ENCODE results near the gene CRAMP1.

Gene CRAMP1

DNA sequence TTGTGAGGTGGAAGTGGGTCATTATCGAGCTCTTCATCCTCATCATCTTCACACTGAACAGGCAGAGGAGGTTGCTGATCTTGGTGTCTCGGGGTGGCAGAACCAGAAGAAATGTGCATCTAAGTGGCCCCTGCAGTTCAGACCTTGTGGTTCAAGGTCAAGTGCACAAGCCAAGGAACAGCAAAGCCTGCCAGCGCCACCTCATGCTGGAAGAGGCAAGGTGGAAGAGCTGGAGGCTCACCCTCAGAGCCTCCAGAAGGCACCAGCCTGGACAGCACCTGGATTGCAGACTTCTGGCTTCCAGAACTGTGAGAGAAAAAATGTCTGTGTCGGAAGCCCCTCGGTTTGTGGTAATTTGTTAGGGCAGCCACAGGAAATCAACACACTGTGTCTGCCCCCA is 32.9 kb upstream of the CRAMP1 start:
- H3K4me3 ChIP-seq (ENCODE audit: low read length) = no peak overlapping the region
- no peaks in the 10 kb centered on the region for H3F3A ChIP-seq (ENCODE audit: insufficient read depth, low read length)
- H2AFZ ChIP-seq (ENCODE audit: low read length) = no peak overlapping the region
- no peaks in the 10 kb centered on the region for H3K9me3 ChIP-seq (replicated peaks; ENCODE audit: insufficient read depth, low read length)
- no peaks in the 10 kb centered on the region for H3K27me3 ChIP-seq (replicated peaks; ENCODE audit: insufficient read depth, low read length)
- no peaks in the 10 kb centered on the region for H4K20me1 ChIP-seq (ENCODE audit: insufficient read depth, low read length)
- DNase-seq = no peak
- H3K4me1 ChIP-seq (ENCODE audit: low read length) = no peaks in the 10 kb centered on the region
- no peaks in the 10 kb centered on the region for H3K36me3 ChIP-seq (replicated peaks; ENCODE audit: insufficient read depth, low read length)
- H3K9me2 ChIP-seq (replicated peaks; ENCODE audit: insufficient read depth, low read length) = no peaks in the 10 kb centered on the region
- no peak overlapping the region for H3K27ac ChIP-seq (ENCODE audit: low read length)
- no peak overlapping the region for H3K9ac ChIP-seq (ENCODE audit: low read length)
- H3K4me2 ChIP-seq (ENCODE audit: low read depth, low read length) = no peak overlapping the region
- TF ChIP-seq EZH2 (optimal IDR thresholded peaks at IDR 0.05; ENCODE audit: low read depth, low read length) = no peak
- TF ChIP-seq EZH2phosphoT487 (IDR thresholded peaks at IDR 0.05; ENCODE audit: low read length) = no peak
- TF ChIP-seq, protein P1, sequence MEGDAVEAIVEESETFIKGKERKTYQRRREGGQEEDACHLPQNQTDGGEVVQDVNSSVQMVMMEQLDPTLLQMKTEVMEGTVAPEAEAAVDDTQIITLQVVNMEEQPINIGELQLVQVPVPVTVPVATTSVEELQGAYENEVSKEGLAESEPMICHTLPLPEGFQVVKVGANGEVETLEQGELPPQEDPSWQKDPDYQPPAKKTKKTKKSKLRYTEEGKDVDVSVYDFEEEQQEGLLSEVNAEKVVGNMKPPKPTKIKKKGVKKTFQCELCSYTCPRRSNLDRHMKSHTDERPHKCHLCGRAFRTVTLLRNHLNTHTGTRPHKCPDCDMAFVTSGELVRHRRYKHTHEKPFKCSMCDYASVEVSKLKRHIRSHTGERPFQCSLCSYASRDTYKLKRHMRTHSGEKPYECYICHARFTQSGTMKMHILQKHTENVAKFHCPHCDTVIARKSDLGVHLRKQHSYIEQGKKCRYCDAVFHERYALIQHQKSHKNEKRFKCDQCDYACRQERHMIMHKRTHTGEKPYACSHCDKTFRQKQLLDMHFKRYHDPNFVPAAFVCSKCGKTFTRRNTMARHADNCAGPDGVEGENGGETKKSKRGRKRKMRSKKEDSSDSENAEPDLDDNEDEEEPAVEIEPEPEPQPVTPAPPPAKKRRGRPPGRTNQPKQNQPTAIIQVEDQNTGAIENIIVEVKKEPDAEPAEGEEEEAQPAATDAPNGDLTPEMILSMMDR (IDR thresholded peaks at IDR 0.05; ENCODE audit: low read length) = no peak
- H3K79me2 ChIP-seq (ENCODE audit: low read length) = no peaks in the 10 kb centered on the region

GRCh38 chr16:1580256-1580655 is 31.9 kb upstream of the CRAMP1 start:
- Histone ChIP-seq H3K9ac (ENCODE audit: low read length) (no peak overlapping the region), H3K9me2 (replicated peaks; ENCODE audit: insufficient read depth, low read length) (no peaks in the 10 kb centered on the region), H3K27me3 (replicated peaks; ENCODE audit: insufficient read depth, low read length) (no peaks in the 10 kb centered on the region), H3K27ac (ENCODE audit: low read length) (no peak overlapping the region), H3K36me3 (replicated peaks; ENCODE audit: insufficient read depth, low read length) (no peaks in the 10 kb centered on the region), H2AFZ (ENCODE audit: low read length) (no peak overlapping the region), H4K20me1 (ENCODE audit: insufficient read depth, low read length) (no peaks in the 10 kb centered on the region), H3K4me2 (ENCODE audit: low read depth, low read length) (no peak overlapping the region), H3K4me1 (ENCODE audit: low read length) (no peaks in the 10 kb centered on the region), H3F3A (ENCODE audit: insufficient read depth, low read length) (no peaks in the 10 kb centered on the region), H3K9me3 (replicated peaks; ENCODE audit: insufficient read depth, low read length) (no peaks in the 10 kb centered on the region), H3K79me2 (ENCODE audit: low read length) (no peaks in the 10 kb centered on the region), H3K4me3 (ENCODE audit: low read length) (no peak overlapping the region)
- TF ChIP-seq EZH2 (optimal IDR thresholded peaks at IDR 0.05; ENCODE audit: low read depth, low read length) = no peak
- TF ChIP-seq, protein P1 (IDR thresholded peaks at IDR 0.05; ENCODE audit: low read length) = no peak
- TF ChIP-seq EZH2phosphoT487 (IDR thresholded peaks at IDR 0.05; ENCODE audit: low read length) = no peak
- DNase-seq = no peak

DNA sequence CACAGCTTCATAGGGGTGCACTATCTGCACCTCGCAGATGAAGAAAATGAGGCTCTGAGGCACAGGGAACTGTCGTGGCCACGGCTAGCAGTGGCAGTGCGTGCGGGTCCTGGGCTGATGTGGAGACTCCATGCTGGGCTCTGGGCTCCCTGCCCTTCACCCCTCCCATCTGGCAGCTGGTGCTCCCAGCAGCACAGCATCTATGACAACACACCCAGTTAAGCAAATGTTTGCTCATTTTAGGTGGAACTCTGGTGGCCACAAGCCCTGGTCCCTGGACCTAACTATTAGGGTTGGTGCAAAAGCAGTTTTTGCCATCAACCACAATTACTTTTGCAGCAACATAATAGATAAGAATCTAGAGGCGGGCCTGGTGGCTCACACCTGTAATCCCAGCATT is 31.2 kb upstream of the CRAMP1 start:
- Histone ChIP-seq H4K20me1 (ENCODE audit: insufficient read depth, low read length) (no peaks in the 10 kb centered on the region), H3K79me2 (ENCODE audit: low read length) (no peaks in the 10 kb centered on the region), H3K36me3 (replicated peaks; ENCODE audit: insufficient read depth, low read length) (no peaks in the 10 kb centered on the region), H2AFZ (ENCODE audit: low read length) (no peak overlapping the region), H3K4me2 (ENCODE audit: low read depth, low read length) (no peak overlapping the region), H3K4me3 (ENCODE audit: low read length) (no peak overlapping the region), H3K4me1 (ENCODE audit: low read length) (no peaks in the 10 kb centered on the region), H3K9ac (ENCODE audit: low read length) (no peak overlapping the region), H3K9me2 (replicated peaks; ENCODE audit: insufficient read depth, low read length) (no peaks in the 10 kb centered on the region), H3F3A (ENCODE audit: insufficient read depth, low read length) (no peaks in the 10 kb centered on the region), H3K9me3 (replicated peaks; ENCODE audit: insufficient read depth, low read length) (no peaks in the 10 kb centered on the region), H3K27me3 (replicated peaks; ENCODE audit: insufficient read depth, low read length) (no peaks in the 10 kb centered on the region), H3K27ac (ENCODE audit: low read length) (no peak overlapping the region)
- TF ChIP-seq EZH2phosphoT487 (IDR thresholded peaks at IDR 0.05; ENCODE audit: low read length) (no peak), EZH2 (optimal IDR thresholded peaks at IDR 0.05; ENCODE audit: low read depth, low read length) (no peak)
- TF ChIP-seq, protein P1 (IDR thresholded peaks at IDR 0.05; ENCODE audit: low read length) = no peak
- no peak for DNase-seq
